Astrocyte (in vitro differentiated cells and primary cell): ENCODE measurements around the gene NME9. TPM values are rescaled to one million over a fixed set of nuclear protein-coding genes. Genes with fewer than 3 reads are reported as not detected.

ENCODE experiments used
- DNase-seq: peaks from one replicate; pipeline ENCODE4 v3.0.0-alpha.2; 2010; ENCODE audit warnings: low read depth
- FAIRE-seq: peaks from 2 replicates; lab custom pipeline; 2011; peaks lifted over from hg19 to GRCh38; lab: Jason Lieb, UNC
- H2AFZ ChIP-seq: 2 replicates; pipeline ENCODE4 v1.6.0; 2012; ENCODE audit warnings: low read depth, low read length, inconsistent platforms
- H3K27ac ChIP-seq: 2 replicates; pipeline ENCODE4 v1.5.1; 2011; ENCODE audit warnings: low read depth, low read length, inconsistent platforms
- H3K27me3 ChIP-seq: 2 replicates; pipeline ENCODE4 v1.6.0; 2011; ENCODE audit warnings: low read length, inconsistent platforms; ENCODE audit not compliant: insufficient read depth
- H3K36me3 ChIP-seq: 2 replicates; pipeline ENCODE4 v1.5.1; 2011; ENCODE audit warnings: low read length, inconsistent platforms; ENCODE audit not compliant: insufficient read depth
- H3K4me1 ChIP-seq: 2 replicates; pipeline ENCODE4 v1.5.1; 2011; ENCODE audit warnings: low read length, inconsistent platforms; ENCODE audit not compliant: insufficient read depth
- H3K4me2 ChIP-seq: 2 replicates; pipeline ENCODE4 v1.6.0; 2012; ENCODE audit warnings: low read length, inconsistent platforms
- H3K4me3 ChIP-seq: 2 replicates; pipeline ENCODE4 v1.5.1; 2011; ENCODE audit warnings: low read depth, mild to moderate bottlenecking, low read length, inconsistent platforms; ENCODE audit not compliant: insufficient read depth
- H3K79me2 ChIP-seq: 2 replicates; pipeline ENCODE4 v1.6.0; 2012; ENCODE audit warnings: mild to moderate bottlenecking, low read length, inconsistent platforms; ENCODE audit not compliant: insufficient read depth
- H3K9ac ChIP-seq: 2 replicates; pipeline ENCODE4 v1.6.0; 2012; ENCODE audit warnings: mild to moderate bottlenecking, low read length, inconsistent platforms
- H3K9me3 ChIP-seq: 2 replicates; pipeline ENCODE4 v1.5.1; 2012; ENCODE audit warnings: low read depth, mild to moderate bottlenecking, low read length, inconsistent platforms; ENCODE audit not compliant: insufficient read depth
- H4K20me1 ChIP-seq: 2 replicates; pipeline ENCODE4 v1.6.0; 2012; ENCODE audit warnings: low read length, inconsistent platforms; ENCODE audit not compliant: insufficient read depth
- H3K27ac Mint-ChIP-seq: one replicate; pipeline ENCODE4 v1.8.0; 2021; ENCODE audit warnings: mild to moderate bottlenecking, mixed read lengths; ENCODE audit not compliant: unreplicated experiment
- H3K27me3 Mint-ChIP-seq: one replicate; pipeline ENCODE4 v1.8.0; 2021; ENCODE audit warnings: low read depth, mixed read lengths; ENCODE audit not compliant: unreplicated experiment
- H3K36me3 Mint-ChIP-seq: one replicate; pipeline ENCODE4 v1.8.0; 2021; ENCODE audit warnings: low read depth, mixed read lengths; ENCODE audit not compliant: unreplicated experiment
- H3K4me1 Mint-ChIP-seq: one replicate; pipeline ENCODE4 v1.8.0; 2021; ENCODE audit warnings: low read depth, mixed read lengths; ENCODE audit not compliant: unreplicated experiment
- H3K4me3 Mint-ChIP-seq: one replicate; pipeline ENCODE4 v1.8.0; 2021; ENCODE audit warnings: mild to moderate bottlenecking, moderate library complexity, mixed read lengths; ENCODE audit not compliant: unreplicated experiment
- H3K9me3 Mint-ChIP-seq: one replicate; pipeline ENCODE4 v1.8.0; 2021; ENCODE audit warnings: mild to moderate bottlenecking, mixed read lengths; ENCODE audit not compliant: unreplicated experiment
- EZH2 ChIP-seq: IDR thresholded peaks from 2 replicates; pipeline ENCODE4 v1.6.1; 2012; ENCODE audit warnings: mild to moderate bottlenecking, low read length, inconsistent platforms; ENCODE audit not compliant: insufficient read depth
- total RNA-seq: library from RNA; stranded (reverse); gene quantifications from 2 replicates; pipeline ENCODE4 v1.2.1, GENCODE V29; 2021
- TF ChIP-seq, protein P1 (sequence below): IDR thresholded peaks from 2 replicates; pipeline ENCODE4 v1.5.1; 2011; ENCODE audit warnings: low read depth, mild to moderate bottlenecking, inconsistent platforms, low read length, moderate library complexity; ENCODE audit not compliant: insufficient read depth

The NME9 gene
- total RNA-seq, 1 donor from 2014 or later = 0.54 TPM

DNA sequence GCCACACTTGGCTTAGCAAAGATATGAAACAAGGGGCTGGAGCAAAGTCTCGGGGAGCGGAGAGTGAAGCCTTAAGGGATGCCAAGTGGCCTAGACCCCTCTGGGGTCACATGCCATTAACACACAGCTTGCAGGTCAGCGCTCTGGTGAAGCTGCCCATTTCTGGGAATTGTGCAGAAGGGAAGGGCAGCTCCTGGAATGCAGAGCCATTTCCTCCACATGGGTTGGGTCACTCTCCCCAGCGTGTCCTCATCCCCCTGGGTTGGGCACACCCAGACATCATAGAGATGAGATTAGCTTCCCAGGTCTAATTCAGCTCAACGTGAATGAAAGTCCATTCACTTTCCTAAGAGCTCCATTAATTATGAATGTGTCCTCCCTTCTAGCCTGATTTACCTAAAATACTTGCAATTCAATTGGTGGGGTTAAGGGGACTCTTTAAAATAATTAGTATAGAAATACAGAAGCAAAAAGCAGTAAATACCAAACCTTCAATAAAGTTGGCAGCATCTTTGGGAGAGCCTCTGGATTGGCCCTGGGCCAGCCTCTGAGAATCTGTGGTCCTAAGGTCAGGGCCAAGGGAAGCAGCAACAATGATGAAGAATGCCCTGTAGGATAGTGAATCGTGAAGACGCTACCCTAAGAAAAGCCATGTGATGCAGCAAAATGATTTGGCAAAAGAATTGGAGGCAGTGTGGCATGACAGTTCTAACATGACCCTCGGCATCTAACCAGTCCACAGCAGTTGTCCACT is 36.5 kb upstream of the NME9 start:
- Mint-ChIP-seq H3K4me1 (peaks cover 14% of the 10 kb centered on the region), H3K27ac (no peak overlapping the region), H3K9me3 (no peaks in the 10 kb centered on the region), H3K27me3 (no peaks in the 10 kb centered on the region), H3K36me3 (peaks cover 15% of the 10 kb centered on the region), H3K4me3 (no peak overlapping the region)
- DNase-seq (no peak), FAIRE-seq (no peak)
- Histone ChIP-seq H3K79me2 (no peaks in the 10 kb centered on the region), H3K9ac (no peak overlapping the region), H3K36me3 (no peaks in the 10 kb centered on the region), H3K4me3 (no peak overlapping the region), H3K27ac (no peak overlapping the region), H3K4me2 (no peak overlapping the region), H3K4me1 (no peaks in the 10 kb centered on the region), H3K27me3 (no peaks in the 10 kb centered on the region), H4K20me1 (peaks cover 63% of the 10 kb centered on the region), H2AFZ (no peak overlapping the region), H3K9me3 (no peaks in the 10 kb centered on the region)
- TF ChIP-seq, protein P1, sequence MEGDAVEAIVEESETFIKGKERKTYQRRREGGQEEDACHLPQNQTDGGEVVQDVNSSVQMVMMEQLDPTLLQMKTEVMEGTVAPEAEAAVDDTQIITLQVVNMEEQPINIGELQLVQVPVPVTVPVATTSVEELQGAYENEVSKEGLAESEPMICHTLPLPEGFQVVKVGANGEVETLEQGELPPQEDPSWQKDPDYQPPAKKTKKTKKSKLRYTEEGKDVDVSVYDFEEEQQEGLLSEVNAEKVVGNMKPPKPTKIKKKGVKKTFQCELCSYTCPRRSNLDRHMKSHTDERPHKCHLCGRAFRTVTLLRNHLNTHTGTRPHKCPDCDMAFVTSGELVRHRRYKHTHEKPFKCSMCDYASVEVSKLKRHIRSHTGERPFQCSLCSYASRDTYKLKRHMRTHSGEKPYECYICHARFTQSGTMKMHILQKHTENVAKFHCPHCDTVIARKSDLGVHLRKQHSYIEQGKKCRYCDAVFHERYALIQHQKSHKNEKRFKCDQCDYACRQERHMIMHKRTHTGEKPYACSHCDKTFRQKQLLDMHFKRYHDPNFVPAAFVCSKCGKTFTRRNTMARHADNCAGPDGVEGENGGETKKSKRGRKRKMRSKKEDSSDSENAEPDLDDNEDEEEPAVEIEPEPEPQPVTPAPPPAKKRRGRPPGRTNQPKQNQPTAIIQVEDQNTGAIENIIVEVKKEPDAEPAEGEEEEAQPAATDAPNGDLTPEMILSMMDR = no peak
- TF ChIP-seq EZH2 = no peak

DNA sequence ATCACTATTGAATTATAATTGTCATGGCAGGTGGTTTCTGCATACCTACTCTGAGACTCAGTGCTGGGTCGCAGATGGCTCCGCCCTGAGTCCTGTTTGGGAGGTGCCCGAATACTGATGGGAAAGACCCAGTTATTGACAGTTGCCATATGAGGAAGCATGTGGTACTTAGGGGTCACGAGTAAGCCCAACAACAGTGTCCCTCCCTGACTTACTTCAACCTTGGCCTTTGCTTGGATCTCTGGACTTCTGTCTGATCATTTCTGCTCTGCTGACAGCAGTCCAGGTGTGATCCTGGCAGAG is 35.6 kb upstream of the NME9 start:
- Histone ChIP-seq H3K9me3 (no peaks in the 10 kb centered on the region), H3K9ac (no peak overlapping the region), H3K27me3 (no peaks in the 10 kb centered on the region), H3K27ac (no peak overlapping the region), H3K79me2 (peaks cover 6% of the 10 kb centered on the region), H4K20me1 (peaks cover 70% of the 10 kb centered on the region), H3K4me3 (no peak overlapping the region), H2AFZ (no peak overlapping the region), H3K4me2 (no peak overlapping the region), H3K4me1 (no peaks in the 10 kb centered on the region), H3K36me3 (no peaks in the 10 kb centered on the region)
- no peaks in the 10 kb centered on the region for H3K9me3 Mint-ChIP-seq
- DNase-seq (no peak), FAIRE-seq (no peak)
- H3K27ac Mint-ChIP-seq = no peak overlapping the region
- H3K4me3 Mint-ChIP-seq = no peak overlapping the region
- no peak for TF ChIP-seq EZH2
- TF ChIP-seq, protein P1 = no peak
- no peaks in the 10 kb centered on the region for H3K27me3 Mint-ChIP-seq
- peaks cover 16% of the 10 kb centered on the region for H3K36me3 Mint-ChIP-seq
- peaks cover 18% of the 10 kb centered on the region for H3K4me1 Mint-ChIP-seq
